ENCODE data around the gene UNC13D.

DNA sequence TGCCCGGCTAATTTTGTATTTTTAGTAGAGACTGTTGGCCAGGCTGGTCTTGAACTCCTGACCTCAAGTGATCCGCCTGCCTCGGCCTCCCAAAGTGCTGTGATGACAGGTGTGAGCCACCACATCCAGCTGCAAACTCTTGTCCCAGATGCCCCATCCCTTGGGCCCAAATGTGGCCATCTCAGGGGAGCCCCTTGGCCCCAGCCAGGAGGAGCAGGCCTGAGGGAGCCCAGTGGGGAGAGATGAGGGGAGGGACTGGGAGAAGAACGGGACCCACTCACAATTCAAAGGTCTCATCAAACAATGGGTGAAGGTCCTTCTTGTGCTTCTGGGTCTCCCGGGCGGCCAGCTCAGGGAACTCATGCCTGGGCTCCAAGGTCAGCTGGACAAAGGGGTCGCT lies 14.5 kb downstream of the UNC13D start:
- TF ChIP-seq CTCF (conservative IDR thresholded peaks at IDR 0.05; ENCODE audit: low read length) (no peak), EZH2phosphoT487 (IDR thresholded peaks at IDR 0.05; ENCODE audit: borderline replicate concordance, low read depth, low read length) (no peak)

Measured in OCI-LY7 (cell line).